Ascending aorta (tissue), 2 donors: ENCODE data around the gene GRAMD4. TPM values are rescaled to one million over a fixed set of nuclear protein-coding genes. Genes with fewer than 3 reads are reported as not detected.

Experiments
- DNase-seq, 2 donors: peaks; one replicate each; pipeline ENCODE4 v3.0.0-alpha.2; 2019; ENCODE audit warnings: low spot score in 2 of 2
- H3K27ac ChIP-seq, 2 donors: fragments of 200-600 bp; sonication (generic); one replicate each; pipeline ENCODE4 v1.5.1; 2016 to 2017; ENCODE audit warnings: mild to moderate bottlenecking in 1 of 2
- H3K27me3 ChIP-seq: fragments of 200-600 bp; sonication (generic); one replicate; pipeline ENCODE4 v1.5.1; 2017
- H3K36me3 ChIP-seq, 2 donors: fragments of 200-600 bp; sonication (generic); one replicate each; pipeline ENCODE4 v1.5.1; 2016
- H3K4me1 ChIP-seq, 2 donors: fragments of 200-600 bp; sonication (generic); one replicate each; pipeline ENCODE4 v1.5.1; 2016 to 2017; ENCODE audit warnings: mild to moderate bottlenecking in 1 of 2
- H3K4me3 ChIP-seq, 2 donors: fragments of 200-600 bp; sonication (generic); one replicate each; pipeline ENCODE4 v1.5.1; 2016 to 2017; ENCODE audit warnings: mild to moderate bottlenecking in 1 of 2
- H3K9me3 ChIP-seq, 2 donors: fragments of 200-600 bp; sonication (generic); one replicate each; pipeline ENCODE4 v1.5.1; 2016
- CTCF ChIP-seq, 3 experiments: fragments of 200-600 bp in 2 of 3; fragments of 450-650 bp in 1 of 3; sonication (generic) in 2 of 3; IDR thresholded peaks; one replicate each; pipeline ENCODE4 v1.5.1; 2016 to 2019; ENCODE audit warnings: antibody characterized with exemption in 3 of 3, mild to moderate bottlenecking in 1 of 3, moderate library complexity in 1 of 3
- intact Hi-C: fragments of 100-400 bp; cut with DNase I; formaldehyde crosslinking; loops from one replicate; pipeline ENCODE4 v1.15.1; 2023
- total RNA-seq: library from RNA; depleted of rRNA; stranded (reverse); fragments of >200 nt; gene quantifications from one replicate; pipeline ENCODE4 v1.1.0, GENCODE V29; 2016

GRAMD4 gene
- total RNA-seq, 1 donor from 2014 or later: 20.2 TPM

GRCh38 chr22:46635756-46636155 is 15.6 kb downstream of the GRAMD4 start:
- H3K27ac ChIP-seq: no peak overlapping the region
- no peak for DNase-seq
- no peaks in the 10 kb centered on the region for H3K4me1 ChIP-seq
- H3K4me3 ChIP-seq: no peak overlapping the region
- no peaks in the 10 kb centered on the region for H3K9me3 ChIP-seq
- TF ChIP-seq CTCF (IDR thresholded peaks at IDR 0.05): no peak
- no peaks in the 10 kb centered on the region for H3K27me3 ChIP-seq
- H3K36me3 ChIP-seq: no peaks in the 10 kb centered on the region
- intact Hi-C loops: no loop called here

- DNase-seq: no peak
- TF ChIP-seq CTCF (IDR thresholded peaks at IDR 0.05): no peak
- Histone ChIP-seq H3K4me3 (no peak overlapping the region), H3K27ac (no peak overlapping the region), H3K9me3 (no peaks in the 10 kb centered on the region), H3K4me1 (no peaks in the 10 kb centered on the region), H3K36me3 (no peaks in the 10 kb centered on the region), H3K27me3 (no peaks in the 10 kb centered on the region)
- intact Hi-C loops: no loop called here
These were observed 16.2 kb downstream of the GRAMD4 start for GRCh38 chr22:46636221-46637002.

- H3K4me1 ChIP-seq: no peaks in the 10 kb centered on the region
- no peaks in the 10 kb centered on the region for H3K27me3 ChIP-seq
- no peak overlapping the region for H3K4me3 ChIP-seq
- DNase-seq: no peak
- H3K27ac ChIP-seq: no peak overlapping the region
- intact Hi-C loops: no loop called here
- H3K9me3 ChIP-seq: no peaks in the 10 kb centered on the region
- H3K36me3 ChIP-seq: no peaks in the 10 kb centered on the region
- TF ChIP-seq CTCF (IDR thresholded peaks at IDR 0.05): no peak
These were observed 17.8 kb downstream of the GRAMD4 start for GRCh38 chr22:46637711-46638600.

- no peaks in the 10 kb centered on the region for H3K36me3 ChIP-seq
- H3K9me3 ChIP-seq: no peaks in the 10 kb centered on the region
- DNase-seq: no peak
- H3K27ac ChIP-seq: no peak overlapping the region
- intact Hi-C loops: no loop called here
- no peak overlapping the region for H3K4me3 ChIP-seq
- H3K4me1 ChIP-seq: no peaks in the 10 kb centered on the region
- H3K27me3 ChIP-seq: no peaks in the 10 kb centered on the region
- no peak for TF ChIP-seq CTCF (IDR thresholded peaks at IDR 0.05)
These were observed 18.6 kb downstream of the GRAMD4 start for GRCh38 chr22:46638601-46639431.

- no peaks in the 10 kb centered on the region for H3K9me3 ChIP-seq
- no peak for TF ChIP-seq CTCF (IDR thresholded peaks at IDR 0.05)
- H3K36me3 ChIP-seq: no peaks in the 10 kb centered on the region
- no peak overlapping the region for H3K27ac ChIP-seq
- H3K4me1 ChIP-seq: no peaks in the 10 kb centered on the region
- H3K4me3 ChIP-seq: no peak overlapping the region
- no peaks in the 10 kb centered on the region for H3K27me3 ChIP-seq
- intact Hi-C loops: no loop called here
- no peak for DNase-seq
These were observed 19.7 kb downstream of the GRAMD4 start for GRCh38 chr22:46639843-46640242.
